HepG2 (cell line): ENCODE measurements around the gene PEAK3. TPM values are rescaled to one million over a fixed set of nuclear protein-coding genes. Genes with fewer than 3 reads are reported as not detected.
A peak's percentile ranks its signal among the peaks of the same experiment; 100 is the strongest.

Experiments used
- ATAC-seq: fragments of 200-7000 bp; cut with Tn5 transposase; 3 replicates; pipeline ENCODE4 v1.9.1; 2020; ENCODE audit warnings: mild to moderate bottlenecking, moderate library complexity
- BruUV-seq: library from RNA; stranded (reverse); fragments of 400-500 nt; replicated peaks from 2 replicates; lab custom pipeline; 2021; lab: Mats Ljungman, UMichigan
- CTCF ChIA-PET: fragments of 300-600 bp; formaldehyde crosslinking; extraction: SDS; loops from one replicate; lab custom pipeline; 2021; ENCODE audit warnings: low total read pairs, inconsistent platforms, low intra/inter-chr PET ratio; lab: Yijun Ruan, JAX
- POLR2A ChIA-PET: fragments of 350-600 bp; sonication (Branson Sonifier 250); formaldehyde crosslinking; loops from one replicate; lab custom pipeline; 2020; ENCODE audit warnings: antibody characterized with exemption, inconsistent platforms; lab: Yijun Ruan, JAX
- DNase-seq: peaks from one replicate; pipeline ENCODE4 v3.0.0-alpha.2; 2015; ENCODE audit warnings: low spot score
- FAIRE-seq: peaks from 3 replicates; lab custom pipeline; 2011; peaks lifted over from hg19 to GRCh38; lab: Jason Lieb, UNC
- H2AFZ ChIP-seq: one replicate; pipeline ENCODE4 v1.6.1; 2011; ENCODE audit warnings: low read length, inconsistent platforms
- H3K27ac ChIP-seq: fragments of 300-600 bp; 3 replicates; pipeline ENCODE4 v1.8.0; 2011; ENCODE audit warnings: mixed run types, mild to moderate bottlenecking, mixed read lengths, low read length, inconsistent platforms; ENCODE audit not compliant: insufficient read depth; ENCODE audit errors: extremely low read length
- H3K27me3 ChIP-seq, 2 experiments: fragments of 200-600 bp in 1 of 2; 2 replicates in 1 of 2; 3 replicates in 1 of 2; pipeline versions ENCODE4 v1.6.0 to v1.8.0; 2011; ENCODE audit warnings: low read length in 2 of 2, mild to moderate bottlenecking in 2 of 2, moderate library complexity in 2 of 2, inconsistent platforms in 1 of 2; ENCODE audit not compliant: insufficient read depth in 2 of 2, control insufficient read depth in 1 of 2
- H3K36me3 ChIP-seq, 2 experiments: fragments of 200-600 bp in 1 of 2; replicated peaks in 1 of 2; 2 replicates in 1 of 2; 3 replicates in 1 of 2; pipeline versions ENCODE4 v1.5.1 to v1.8.0; 2011; ENCODE audit warnings: low read length in 2 of 2, inconsistent platforms in 1 of 2; ENCODE audit not compliant: insufficient read depth in 2 of 2, control insufficient read depth in 1 of 2
- H3K4me1 ChIP-seq: 2 replicates; pipeline ENCODE4 v1.5.1; 2012; ENCODE audit warnings: low read length, inconsistent platforms; ENCODE audit not compliant: insufficient read depth
- H3K4me2 ChIP-seq: 2 replicates; pipeline ENCODE4 v1.6.0; 2011; ENCODE audit warnings: low read depth, low read length, inconsistent platforms
- H3K4me3 ChIP-seq, 3 experiments: fragments of 200-600 bp in 1 of 3; sonication (generic), shearing (Covaris generic) in 1 of 3; replicated peaks in 1 of 3; 2 replicates each; pipeline ENCODE4 v1.5.1; 2011 to 2016; ENCODE audit warnings: low read length in 3 of 3, inconsistent platforms in 2 of 3, low read depth in 2 of 3, mild to moderate bottlenecking in 2 of 3, control low read depth in 1 of 3, mixed read lengths in 1 of 3; ENCODE audit not compliant: insufficient read depth in 1 of 3
- H3K79me2 ChIP-seq: one replicate; pipeline ENCODE4 v1.6.1; 2011; ENCODE audit warnings: low read length, inconsistent platforms; ENCODE audit not compliant: insufficient read depth
- H3K9ac ChIP-seq: 2 replicates; pipeline ENCODE4 v1.6.0; 2011; ENCODE audit warnings: mild to moderate bottlenecking, low read depth, low read length, inconsistent platforms; ENCODE audit not compliant: insufficient read depth
- H3K9me3 ChIP-seq: 2 replicates; pipeline ENCODE4 v1.5.1; 2012; ENCODE audit warnings: mild to moderate bottlenecking, low read length
- H4K20me1 ChIP-seq: 2 replicates; pipeline ENCODE4 v1.6.0; 2011; ENCODE audit warnings: inconsistent platforms, mild to moderate bottlenecking, low read length, moderate library complexity; ENCODE audit not compliant: insufficient read depth
- CEBPB ChIP-seq: IDR thresholded peaks from 2 replicates; pipeline ENCODE4 v1.6.1; 2011; ENCODE audit warnings: low read depth, low read length, improper control_type of control experiment, borderline replicate concordance
- FLYWCH1 ChIP-seq: sonication (generic); formaldehyde crosslinking; IDR thresholded peaks from 2 replicates; pipeline ENCODE4 v1.8.1; 2023; ENCODE audit warnings: mild to moderate bottlenecking, missing genetic modification reagents
- HOXA5 ChIP-seq: sonication (generic); formaldehyde crosslinking; IDR thresholded peaks from 2 replicates; pipeline ENCODE4 v1.4.0; 2020; ENCODE audit warnings: missing genetic modification reagents
- NCOR1 ChIP-seq: fragments of 200-600 bp; sonication (generic); IDR thresholded peaks from 2 replicates; pipeline ENCODE4 v1.7.0; 2017; ENCODE audit warnings: antibody characterized with exemption, low read length, borderline replicate concordance
- RARA ChIP-seq: IDR thresholded peaks from 2 replicates; pipeline ENCODE4 v1.6.1; 2016; ENCODE audit warnings: missing genetic modification reagents, missing compliant biosample characterization
- SOX13 ChIP-seq, 3 experiments: fragments of 450-650 bp in 1 of 3; sonication (generic) in 1 of 3; formaldehyde crosslinking in 1 of 3; IDR thresholded peaks in 2 of 3; conservative IDR thresholded peaks in 1 of 3; 2 replicates each; pipeline versions ENCODE4 v1.5.0 to v1.6.1; 2016 to 2020; ENCODE audit warnings: antibody characterized with exemption in 1 of 3, mild to moderate bottlenecking in 1 of 3, missing compliant biosample characterization in 1 of 3, missing genetic modification reagents in 1 of 3, moderate library complexity in 1 of 3
- ZBTB20 ChIP-seq: sonication (generic); formaldehyde crosslinking; IDR thresholded peaks from 2 replicates; pipeline ENCODE4 v1.8.1; 2023; ENCODE audit warnings: missing genetic modification reagents, low read depth, mild to moderate bottlenecking, borderline replicate concordance
- ZNF382 ChIP-seq: sonication (generic); formaldehyde crosslinking; IDR thresholded peaks from 2 replicates; pipeline ENCODE4 v1.5.0; 2020; ENCODE audit warnings: missing genetic modification reagents, mild to moderate bottlenecking, borderline replicate concordance
- ZNF501 ChIP-seq: sonication (generic); formaldehyde crosslinking; IDR thresholded peaks from 2 replicates; pipeline ENCODE4 v1.5.1; 2020; ENCODE audit warnings: mild to moderate bottlenecking, moderate library complexity, missing genetic modification reagents
- ZNF75D ChIP-seq: sonication (generic); formaldehyde crosslinking; IDR thresholded peaks from 2 replicates; pipeline ENCODE4 v1.8.1; 2023; ENCODE audit warnings: missing genetic modification reagents, mild to moderate bottlenecking, borderline replicate concordance
- ZNF790 ChIP-seq: sonication (generic); formaldehyde crosslinking; IDR thresholded peaks from 2 replicates; pipeline ENCODE4 v1.8.0; 2022; ENCODE audit warnings: missing genetic modification reagents, mild to moderate bottlenecking, borderline replicate concordance
- WGBS: methylation state at CpG from one replicate; pipeline ENCODE4 v1.1.6; 2017; ENCODE audit warnings: low lambda C conversion rate; 5-methylcytosine and 5-hydroxymethylcytosine counted together
- in situ Hi-C: cut with HindIII; loops from 2 replicates; pipeline ENCODE4 v1.10.0; 2017; ENCODE audit warnings: low pct_unique_long_range_greater_than_20kb; ENCODE audit not compliant: extremely low pct_ligation_motif_present
- intact Hi-C: fragments of 100-400 bp; cut with micrococcal nuclease; formaldehyde crosslinking; loops from one replicate; pipeline ENCODE4 v1.10.0; 2022; ENCODE audit not compliant: unreplicated experiment
- polyA plus RNA-seq, 8 experiments: library from polyadenylated mRNA; depleted of rRNA in 3 of 8; stranded (reverse) in 7 of 8; unstranded in 1 of 8; fragments of >200 nt; fragmentation: Illumina TruSeq in 4 of 8; extraction: Trizol in 4 of 8; gene quantifications; 2 replicates each; pipeline versions ENCODE4 v1.2.1 to v1.2.3, GENCODE V29; 2011 to 2016; ENCODE audit warnings: low read depth in 4 of 8, missing spikeins in 1 of 8, mixed read lengths in 1 of 8; ENCODE audit not compliant: insufficient read depth in 1 of 8
- total RNA-seq, 5 experiments: library from RNA; depleted of rRNA; stranded (reverse); fragments of >200 nt; fragmentation: Illumina TruSeq; extraction: Trizol; gene quantifications; 2 replicates each; pipeline ENCODE4 v1.2.3, GENCODE V29; 2016; ENCODE audit warnings: low read depth in 1 of 5
- TF ChIP-seq, protein P1 (sequence below): IDR thresholded peaks from 2 replicates; pipeline ENCODE4 v1.6.1; 2016; ENCODE audit warnings: low read depth
- TF ChIP-seq, protein P2 (sequence below): sonication (generic); formaldehyde crosslinking; IDR thresholded peaks from 2 replicates; pipeline ENCODE4 v1.5.0; 2020; ENCODE audit warnings: mild to moderate bottlenecking, missing genetic modification reagents, moderate library complexity
- TF ChIP-seq, protein P3 (sequence below): sonication (generic); formaldehyde crosslinking; IDR thresholded peaks from 2 replicates; pipeline ENCODE4 v1.9.0; 2022; ENCODE audit warnings: missing genetic modification reagents, mild to moderate bottlenecking, borderline replicate concordance

PEAK3 gene
- total and polyA plus RNA-seq, 2 of the 13 experiments (the other 11 are each of a cell fraction or from before 2014, with no cell fraction given): not detected

DNA sequence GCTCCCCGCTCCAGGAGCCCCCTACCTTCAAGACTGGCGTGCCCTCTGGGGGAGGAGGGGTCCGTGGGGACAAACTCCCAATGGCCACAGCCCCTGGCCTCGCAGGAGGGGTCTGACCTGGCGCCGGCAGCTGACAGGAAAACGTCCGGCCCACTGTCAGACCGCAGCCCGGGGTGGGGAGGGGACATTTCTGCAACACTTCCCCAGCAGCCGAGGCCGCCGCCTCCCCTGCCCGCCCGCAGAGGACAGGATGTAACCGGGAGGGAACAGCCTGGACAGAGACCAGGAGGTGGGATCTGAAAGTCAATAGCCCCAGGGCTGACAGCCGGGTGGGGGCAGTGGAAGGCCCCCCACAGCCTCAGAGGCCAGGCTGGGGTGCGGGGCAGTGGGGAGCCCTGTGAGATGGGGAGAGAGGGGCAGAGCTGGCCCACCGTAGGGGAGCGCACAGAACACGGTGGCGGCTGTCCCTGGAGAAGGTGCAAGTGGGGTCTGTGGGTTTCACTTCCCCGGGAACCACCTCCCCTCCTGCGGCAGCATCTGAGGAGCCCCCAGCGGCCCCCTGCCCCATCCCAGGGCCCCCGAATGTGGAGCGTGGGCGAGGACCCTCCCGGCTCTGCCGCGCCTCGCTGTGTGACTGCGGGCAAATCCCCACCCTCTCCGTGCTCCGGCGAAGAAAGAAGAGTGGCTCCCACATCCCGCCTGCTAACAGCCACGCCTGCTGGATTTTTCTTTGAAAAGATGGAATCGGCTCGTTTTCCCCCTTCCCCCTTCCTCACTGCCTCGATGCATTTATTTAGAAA, at the start of gene PEAK3 (continued):
- TF ChIP-seq, protein P1, sequence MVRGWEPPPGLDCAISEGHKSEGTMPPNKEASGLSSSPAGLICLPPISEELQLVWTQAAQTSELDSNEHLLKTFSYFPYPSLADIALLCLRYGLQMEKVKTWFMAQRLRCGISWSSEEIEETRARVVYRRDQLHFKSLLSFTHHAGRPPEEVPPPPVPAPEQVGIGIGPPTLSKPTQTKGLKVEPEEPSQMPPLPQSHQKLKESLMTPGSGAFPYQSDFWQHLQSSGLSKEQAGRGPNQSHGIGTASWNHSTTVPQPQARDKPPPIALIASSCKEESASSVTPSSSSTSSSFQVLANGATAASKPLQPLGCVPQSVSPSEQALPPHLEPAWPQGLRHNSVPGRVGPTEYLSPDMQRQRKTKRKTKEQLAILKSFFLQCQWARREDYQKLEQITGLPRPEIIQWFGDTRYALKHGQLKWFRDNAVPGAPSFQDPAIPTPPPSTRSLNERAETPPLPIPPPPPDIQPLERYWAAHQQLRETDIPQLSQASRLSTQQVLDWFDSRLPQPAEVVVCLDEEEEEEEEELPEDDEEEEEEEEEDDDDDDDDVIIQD: no peak
- TF ChIP-seq, protein P2, sequence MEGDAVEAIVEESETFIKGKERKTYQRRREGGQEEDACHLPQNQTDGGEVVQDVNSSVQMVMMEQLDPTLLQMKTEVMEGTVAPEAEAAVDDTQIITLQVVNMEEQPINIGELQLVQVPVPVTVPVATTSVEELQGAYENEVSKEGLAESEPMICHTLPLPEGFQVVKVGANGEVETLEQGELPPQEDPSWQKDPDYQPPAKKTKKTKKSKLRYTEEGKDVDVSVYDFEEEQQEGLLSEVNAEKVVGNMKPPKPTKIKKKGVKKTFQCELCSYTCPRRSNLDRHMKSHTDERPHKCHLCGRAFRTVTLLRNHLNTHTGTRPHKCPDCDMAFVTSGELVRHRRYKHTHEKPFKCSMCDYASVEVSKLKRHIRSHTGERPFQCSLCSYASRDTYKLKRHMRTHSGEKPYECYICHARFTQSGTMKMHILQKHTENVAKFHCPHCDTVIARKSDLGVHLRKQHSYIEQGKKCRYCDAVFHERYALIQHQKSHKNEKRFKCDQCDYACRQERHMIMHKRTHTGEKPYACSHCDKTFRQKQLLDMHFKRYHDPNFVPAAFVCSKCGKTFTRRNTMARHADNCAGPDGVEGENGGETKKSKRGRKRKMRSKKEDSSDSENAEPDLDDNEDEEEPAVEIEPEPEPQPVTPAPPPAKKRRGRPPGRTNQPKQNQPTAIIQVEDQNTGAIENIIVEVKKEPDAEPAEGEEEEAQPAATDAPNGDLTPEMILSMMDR (CRISPR knock-in tag): peak; percentile 19; the same call in 1 of the 2 replicates
- TF ChIP-seq ZNF75D (CRISPR knock-in tag) (no peak), FLYWCH1 (no peak)
- TF ChIP-seq, all 625 proteins: peak for 26

DNA sequence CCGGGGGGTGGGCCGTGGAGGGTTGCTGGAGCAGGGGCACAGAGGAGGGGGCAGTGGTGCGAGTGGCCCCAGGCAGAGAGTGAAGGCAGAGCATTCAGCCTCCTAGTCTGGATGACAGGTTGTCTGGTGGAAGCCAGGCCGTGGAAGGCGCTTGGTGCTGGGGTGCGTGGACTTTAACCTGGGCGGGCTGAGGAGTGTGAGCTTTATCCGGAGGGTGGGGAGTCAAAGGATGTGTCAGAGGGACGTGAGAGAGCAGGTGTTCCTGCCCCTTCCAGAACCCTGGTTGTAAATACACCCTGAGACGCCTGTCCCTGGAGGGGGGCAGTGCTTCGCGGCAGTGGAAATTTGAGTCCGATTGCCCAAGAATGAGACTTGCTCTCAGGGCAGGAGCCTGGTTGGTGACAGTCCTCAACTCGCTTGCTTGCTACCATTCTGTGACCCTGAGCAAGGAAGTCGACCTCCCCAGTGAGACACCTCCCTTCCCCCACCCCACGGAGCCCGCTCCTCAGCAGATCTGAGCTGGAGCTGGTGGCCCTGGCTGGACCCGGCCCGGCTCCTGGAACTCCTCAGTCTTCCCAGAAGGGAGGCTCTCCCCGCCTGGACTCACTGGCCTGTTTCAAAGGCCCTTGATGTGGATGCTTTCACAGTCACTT, 48.8 kb upstream of the PEAK3 start:
- BruUV-seq: no TSS peak
- POLR2A ChIA-PET: interaction anchor here (0.6 to 3.4 kb wide), 11 partner anchors 15 to 466 kb away, joined by 3 to 35 read pairs (median 5); partner anchors contain the start of genes LMNB2, PLEKHJ1 and TIMM13
- H3K9me3 ChIP-seq: no peaks in the 10 kb centered on the region
- no peaks in the 10 kb centered on the region; a peak in 1 of 5 replicates for H3K27me3 ChIP-seq
- CTCF ChIA-PET: no interaction called here
- WGBS: 0% methylated on average over 1 of the region's 20 CpGs
- DNase-seq (peak; percentile 68), ATAC-seq (peak; percentile 65), FAIRE-seq (peak; percentile 73)
- peak overlapping the region; percentile 95 for H3K4me2 ChIP-seq
- H4K20me1 ChIP-seq: peaks cover 6% of the 10 kb centered on the region; the same call in 1 of the 2 replicates
- H3K4me3 ChIP-seq: peak overlapping the region; percentile 47 to 73 (median 56)
- H2AFZ ChIP-seq: no peak overlapping the region
- H3K9ac ChIP-seq: peak overlapping the region; percentile 56
- intact Hi-C loops: no loop called here
- peaks cover 0 to 7% of the 10 kb centered on the region in 2 experiments; a peak in 1 of 5 replicates for H3K36me3 ChIP-seq
- H3K4me1 ChIP-seq: peaks cover 65% of the 10 kb centered on the region
- peaks cover 38% of the 10 kb centered on the region for H3K79me2 ChIP-seq
- H3K27ac ChIP-seq: peak overlapping the region; percentile 53
- in situ Hi-C loops: no loop called here
- TF ChIP-seq ZNF501 (CRISPR knock-in tag): peak; percentile 43; the same call in 1 of the 2 replicates
- TF ChIP-seq NCOR1: 0 out of 2 replicates have a peak, but pooled peaks have one; percentile 11
- peak; percentile 41; the same call in 1 of the 2 replicates for TF ChIP-seq ZBTB20 (CRISPR knock-in tag)
- no peak for TF ChIP-seq ZNF790
- TF ChIP-seq HOXA5 (CRISPR knock-in tag): peak; percentile 42; the same call in 1 of the 2 replicates
- TF ChIP-seq CEBPB: peak; percentile 74; the same call in 1 of the 2 replicates
- TF ChIP-seq RARA (CRISPR knock-in tag): peak; percentile 49
- TF ChIP-seq, protein P3, sequence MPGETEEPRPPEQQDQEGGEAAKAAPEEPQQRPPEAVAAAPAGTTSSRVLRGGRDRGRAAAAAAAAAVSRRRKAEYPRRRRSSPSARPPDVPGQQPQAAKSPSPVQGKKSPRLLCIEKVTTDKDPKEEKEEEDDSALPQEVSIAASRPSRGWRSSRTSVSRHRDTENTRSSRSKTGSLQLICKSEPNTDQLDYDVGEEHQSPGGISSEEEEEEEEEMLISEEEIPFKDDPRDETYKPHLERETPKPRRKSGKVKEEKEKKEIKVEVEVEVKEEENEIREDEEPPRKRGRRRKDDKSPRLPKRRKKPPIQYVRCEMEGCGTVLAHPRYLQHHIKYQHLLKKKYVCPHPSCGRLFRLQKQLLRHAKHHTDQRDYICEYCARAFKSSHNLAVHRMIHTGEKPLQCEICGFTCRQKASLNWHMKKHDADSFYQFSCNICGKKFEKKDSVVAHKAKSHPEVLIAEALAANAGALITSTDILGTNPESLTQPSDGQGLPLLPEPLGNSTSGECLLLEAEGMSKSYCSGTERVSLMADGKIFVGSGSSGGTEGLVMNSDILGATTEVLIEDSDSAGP (CRISPR knock-in tag): peak; percentile 21; the same call in 1 of the 2 replicates
- no peak for TF ChIP-seq SOX13 (IDR thresholded peaks at IDR 0.05)
- TF ChIP-seq SOX13 (CRISPR knock-in tag; conservative IDR thresholded peaks at IDR 0.05 in 1 of 2, IDR thresholded peaks at IDR 0.05 in 1 of 2): 0 out of 4 replicates have a peak, but pooled peaks of 1 of the 2 experiments have one; percentile 16
- no peak for TF ChIP-seq ZNF382 (CRISPR knock-in tag)
